HEK293 (cell line): Measurements from ENCODE around the gene IL4R.

Experiments used
- ATF2 ChIP-seq: fragments of 450-650 bp; formaldehyde crosslinking; IDR thresholded peaks from 2 replicates; pipeline ENCODE4 v1.5.1; 2016; ENCODE audit warnings: missing biosample characterization, missing genetic modification characterization, low read depth
- HOXA7 ChIP-seq: sonication (generic); formaldehyde crosslinking; IDR thresholded peaks from 2 replicates; pipeline ENCODE4 v1.8.1; 2022; ENCODE audit warnings: missing genetic modification reagents, borderline replicate concordance
- IKZF3 ChIP-seq: fragments of 450-650 bp; IDR thresholded peaks from 2 replicates; pipeline ENCODE4 v1.5.0; 2018; ENCODE audit warnings: missing biosample characterization, mild to moderate bottlenecking, missing genetic modification characterization, moderate library complexity
- KLF1 ChIP-seq: fragments of 450-650 bp; formaldehyde crosslinking; IDR thresholded peaks from 2 replicates; pipeline ENCODE4 v1.5.1; 2016; ENCODE audit warnings: missing biosample characterization, missing genetic modification characterization
- KLF8 ChIP-seq: fragments of 450-650 bp; formaldehyde crosslinking; IDR thresholded peaks from 2 replicates; pipeline ENCODE4 v1.5.1; 2016; ENCODE audit warnings: missing biosample characterization, missing genetic modification characterization
- OVOL3 ChIP-seq: fragments of 450-650 bp; formaldehyde crosslinking; IDR thresholded peaks from 2 replicates; pipeline ENCODE4 v1.5.1; 2016; ENCODE audit warnings: missing biosample characterization, missing genetic modification characterization
- SETDB1 ChIP-seq: IDR thresholded peaks from one replicate; pipeline ENCODE4 v1.6.1; 2017; ENCODE audit warnings: mild to moderate bottlenecking, low read length, moderate library complexity, mixed read lengths; ENCODE audit not compliant: insufficient read length
- ZBTB10 ChIP-seq: fragments of 450-650 bp; formaldehyde crosslinking; IDR thresholded peaks from 2 replicates; pipeline ENCODE4 v1.5.1; 2016; ENCODE audit warnings: missing biosample characterization, missing genetic modification characterization
- ZBTB17 ChIP-seq: fragments of 450-650 bp; formaldehyde crosslinking; IDR thresholded peaks from 2 replicates; pipeline ENCODE4 v1.5.1; 2016; ENCODE audit warnings: missing biosample characterization, missing genetic modification characterization
- ZFP69B ChIP-seq: fragments of 450-650 bp; formaldehyde crosslinking; IDR thresholded peaks from 2 replicates; pipeline ENCODE4 v1.5.1; 2016; ENCODE audit warnings: missing biosample characterization, missing genetic modification characterization
- ZNF2 ChIP-seq: fragments of 450-650 bp; formaldehyde crosslinking; IDR thresholded peaks from 2 replicates; pipeline ENCODE4 v1.5.1; 2016; ENCODE audit warnings: missing biosample characterization, missing genetic modification characterization
- ZNF223 ChIP-seq: fragments of 450-650 bp; formaldehyde crosslinking; IDR thresholded peaks from 2 replicates; pipeline ENCODE4 v1.5.1; 2016; ENCODE audit warnings: missing biosample characterization, missing genetic modification characterization
- ZNF23 ChIP-seq: fragments of 450-650 bp; formaldehyde crosslinking; IDR thresholded peaks from 2 replicates; pipeline ENCODE4 v1.5.1; 2016; ENCODE audit warnings: missing biosample characterization, missing genetic modification characterization, borderline replicate concordance
- ZNF302 ChIP-seq: fragments of 450-650 bp; formaldehyde crosslinking; IDR thresholded peaks from 2 replicates; pipeline ENCODE4 v1.5.1; 2016; ENCODE audit warnings: missing biosample characterization, missing genetic modification characterization, low read depth
- ZNF350 ChIP-seq: fragments of 450-650 bp; formaldehyde crosslinking; IDR thresholded peaks from 2 replicates; pipeline ENCODE4 v1.5.0; 2017; ENCODE audit warnings: missing biosample characterization, mild to moderate bottlenecking, missing genetic modification characterization
- ZNF398 ChIP-seq: fragments of 450-650 bp; formaldehyde crosslinking; IDR thresholded peaks from 2 replicates; pipeline ENCODE4 v1.5.1; 2017; ENCODE audit warnings: missing biosample characterization, missing genetic modification characterization
- ZNF514 ChIP-seq: fragments of 450-650 bp; formaldehyde crosslinking; IDR thresholded peaks from 2 replicates; pipeline ENCODE4 v1.5.1; 2016; ENCODE audit warnings: missing biosample characterization, missing genetic modification characterization
- ZNF529 ChIP-seq: fragments of 450-650 bp; formaldehyde crosslinking; IDR thresholded peaks from 2 replicates; pipeline ENCODE4 v1.5.1; 2017; ENCODE audit warnings: missing genetic modification characterization, missing biosample characterization; ENCODE audit not compliant: insufficient replicate concordance
- ZNF555 ChIP-seq: fragments of 450-650 bp; formaldehyde crosslinking; conservative IDR thresholded peaks from 2 replicates; pipeline ENCODE4 v1.5.1; 2017; ENCODE audit warnings: missing biosample characterization, mild to moderate bottlenecking, missing genetic modification characterization, inconsistent platforms
- ZNF558 ChIP-seq: fragments of 450-650 bp; formaldehyde crosslinking; IDR thresholded peaks from 2 replicates; pipeline ENCODE4 v1.5.1; 2016; ENCODE audit warnings: missing biosample characterization, missing genetic modification characterization
- ZNF654 ChIP-seq: fragments of 450-650 bp; formaldehyde crosslinking; IDR thresholded peaks from 2 replicates; pipeline ENCODE4 v1.5.1; 2016; ENCODE audit warnings: low read depth, missing biosample characterization, missing genetic modification characterization
- ZNF776 ChIP-seq: fragments of 450-650 bp; formaldehyde crosslinking; IDR thresholded peaks from 2 replicates; pipeline ENCODE4 v1.5.0; 2017; ENCODE audit warnings: missing biosample characterization, missing genetic modification characterization, borderline replicate concordance
- ZNF837 ChIP-seq: fragments of 450-650 bp; formaldehyde crosslinking; IDR thresholded peaks from 2 replicates; pipeline ENCODE4 v1.5.1; 2016; ENCODE audit warnings: missing biosample characterization, missing genetic modification characterization
- ZNF843 ChIP-seq: fragments of 450-650 bp; formaldehyde crosslinking; IDR thresholded peaks from 2 replicates; pipeline ENCODE4 v1.5.1; 2016; ENCODE audit warnings: missing biosample characterization, missing genetic modification characterization
- TF ChIP-seq, protein P1 (sequence below): sonication (generic); formaldehyde crosslinking; IDR thresholded peaks from 2 replicates; pipeline ENCODE4 v1.8.1; 2022; ENCODE audit warnings: mild to moderate bottlenecking, moderate library complexity, missing genetic modification reagents
- TF ChIP-seq, protein P2 (sequence below): fragments of 450-650 bp; formaldehyde crosslinking; IDR thresholded peaks from 2 replicates; pipeline ENCODE4 v1.5.1; 2016; ENCODE audit warnings: missing biosample characterization, missing genetic modification characterization
- TF ChIP-seq, protein P3 (sequence below): fragments of 450-650 bp; formaldehyde crosslinking; IDR thresholded peaks from 2 replicates; pipeline ENCODE4 v1.5.1; 2016; ENCODE audit warnings: missing biosample characterization, missing genetic modification characterization
- TF ChIP-seq, protein P4 (sequence below): fragments of 450-650 bp; formaldehyde crosslinking; IDR thresholded peaks from 2 replicates; pipeline ENCODE4 v1.5.0; 2017; ENCODE audit warnings: missing biosample characterization, missing genetic modification characterization, borderline replicate concordance

The IL4R gene

GRCh38 chr16:27374804-27375425 is 61.1 kb downstream of the IL4R start (continued):
- TF ChIP-seq, protein P1, sequence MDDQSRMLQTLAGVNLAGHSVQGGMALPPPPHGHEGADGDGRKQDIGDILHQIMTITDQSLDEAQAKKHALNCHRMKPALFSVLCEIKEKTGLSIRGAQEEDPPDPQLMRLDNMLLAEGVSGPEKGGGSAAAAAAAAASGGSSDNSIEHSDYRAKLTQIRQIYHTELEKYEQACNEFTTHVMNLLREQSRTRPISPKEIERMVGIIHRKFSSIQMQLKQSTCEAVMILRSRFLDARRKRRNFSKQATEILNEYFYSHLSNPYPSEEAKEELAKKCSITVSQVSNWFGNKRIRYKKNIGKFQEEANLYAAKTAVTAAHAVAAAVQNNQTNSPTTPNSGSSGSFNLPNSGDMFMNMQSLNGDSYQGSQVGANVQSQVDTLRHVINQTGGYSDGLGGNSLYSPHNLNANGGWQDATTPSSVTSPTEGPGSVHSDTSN (CRISPR knock-in tag): no peak
- TF ChIP-seq ZNF2 (tag by site-specific recombination) (no peak), ZBTB17 (tag by site-specific recombination) (peak; percentile 90), ZNF302 (tag by site-specific recombination) (no peak), OVOL3 (tag by site-specific recombination) (no peak), ZNF223 (tag by site-specific recombination) (no peak), ZNF23 (tag by site-specific recombination) (no peak), ZNF350 (no peak), ZNF558 (tag by site-specific recombination) (no peak), ZNF529 (tag by site-specific recombination) (no peak), ZNF398 (tag by site-specific recombination) (no peak), ZNF776 (tag by site-specific recombination) (no peak), ZNF654 (tag by site-specific recombination) (peak; percentile 28; the same call in 1 of the 2 replicates), KLF1 (tag by site-specific recombination) (no peak), SETDB1 (peak; percentile 60), ZNF555 (tag by site-specific recombination) (no peak), ZBTB10 (tag by site-specific recombination) (no peak), HOXA7 (CRISPR knock-in tag) (no peak), ZFP69B (tag by site-specific recombination) (no peak), ZNF843 (tag by site-specific recombination) (no peak), IKZF3 (tag by site-specific recombination) (no peak), ZNF837 (no peak), ZNF514 (tag by site-specific recombination) (no peak), ATF2 (tag by site-specific recombination) (peak; percentile 17; the same call in 1 of the 2 replicates), KLF8 (tag by site-specific recombination) (no peak)
- TF ChIP-seq, protein P2, sequence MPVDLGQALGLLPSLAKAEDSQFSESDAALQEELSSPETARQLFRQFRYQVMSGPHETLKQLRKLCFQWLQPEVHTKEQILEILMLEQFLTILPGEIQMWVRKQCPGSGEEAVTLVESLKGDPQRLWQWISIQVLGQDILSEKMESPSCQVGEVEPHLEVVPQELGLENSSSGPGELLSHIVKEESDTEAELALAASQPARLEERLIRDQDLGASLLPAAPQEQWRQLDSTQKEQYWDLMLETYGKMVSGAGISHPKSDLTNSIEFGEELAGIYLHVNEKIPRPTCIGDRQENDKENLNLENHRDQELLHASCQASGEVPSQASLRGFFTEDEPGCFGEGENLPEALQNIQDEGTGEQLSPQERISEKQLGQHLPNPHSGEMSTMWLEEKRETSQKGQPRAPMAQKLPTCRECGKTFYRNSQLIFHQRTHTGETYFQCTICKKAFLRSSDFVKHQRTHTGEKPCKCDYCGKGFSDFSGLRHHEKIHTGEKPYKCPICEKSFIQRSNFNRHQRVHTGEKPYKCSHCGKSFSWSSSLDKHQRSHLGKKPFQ (tag by site-specific recombination): no peak
- TF ChIP-seq, protein P3, sequence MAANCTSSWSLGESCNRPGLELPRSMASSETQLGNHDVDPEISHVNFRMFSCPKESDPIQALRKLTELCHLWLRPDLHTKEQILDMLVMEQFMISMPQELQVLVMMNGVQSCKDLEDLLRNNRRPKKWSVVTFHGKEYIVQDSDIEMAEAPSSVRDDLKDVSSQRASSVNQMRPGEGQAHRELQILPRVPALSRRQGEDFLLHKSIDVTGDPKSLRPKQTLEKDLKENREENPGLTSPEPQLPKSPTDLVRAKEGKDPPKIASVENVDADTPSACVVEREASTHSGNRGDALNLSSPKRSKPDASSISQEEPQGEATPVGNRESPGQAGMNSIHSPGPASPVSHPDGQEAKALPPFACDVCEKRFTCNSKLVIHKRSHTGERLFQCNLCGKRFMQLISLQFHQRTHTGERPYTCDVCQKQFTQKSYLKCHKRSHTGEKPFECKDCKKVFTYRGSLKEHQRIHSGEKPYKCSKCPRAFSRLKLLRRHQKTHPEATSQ: no peak
- TF ChIP-seq, protein P4, sequence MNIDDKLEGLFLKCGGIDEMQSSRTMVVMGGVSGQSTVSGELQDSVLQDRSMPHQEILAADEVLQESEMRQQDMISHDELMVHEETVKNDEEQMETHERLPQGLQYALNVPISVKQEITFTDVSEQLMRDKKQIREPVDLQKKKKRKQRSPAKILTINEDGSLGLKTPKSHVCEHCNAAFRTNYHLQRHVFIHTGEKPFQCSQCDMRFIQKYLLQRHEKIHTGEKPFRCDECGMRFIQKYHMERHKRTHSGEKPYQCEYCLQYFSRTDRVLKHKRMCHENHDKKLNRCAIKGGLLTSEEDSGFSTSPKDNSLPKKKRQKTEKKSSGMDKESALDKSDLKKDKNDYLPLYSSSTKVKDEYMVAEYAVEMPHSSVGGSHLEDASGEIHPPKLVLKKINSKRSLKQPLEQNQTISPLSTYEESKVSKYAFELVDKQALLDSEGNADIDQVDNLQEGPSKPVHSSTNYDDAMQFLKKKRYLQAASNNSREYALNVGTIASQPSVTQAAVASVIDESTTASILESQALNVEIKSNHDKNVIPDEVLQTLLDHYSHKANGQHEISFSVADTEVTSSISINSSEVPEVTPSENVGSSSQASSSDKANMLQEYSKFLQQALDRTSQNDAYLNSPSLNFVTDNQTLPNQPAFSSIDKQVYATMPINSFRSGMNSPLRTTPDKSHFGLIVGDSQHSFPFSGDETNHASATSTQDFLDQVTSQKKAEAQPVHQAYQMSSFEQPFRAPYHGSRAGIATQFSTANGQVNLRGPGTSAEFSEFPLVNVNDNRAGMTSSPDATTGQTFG (tag by site-specific recombination): no peak
